Skin epidermis (tissue), 12 donors: Measurements from ENCODE around the gene SACM1L.
"Not testable (repeated sequence)": the region's sequence is repeated elsewhere in the genome, so short reads cannot be mapped to it uniquely, and the experiment has no call there.

Experiments used
- H3K27ac ChIP-seq, 21 experiments: fragments of 200-600 bp; sonication (generic) in 11 of 21; one replicate each; pipeline ENCODE4 v1.5.0; 2020; ENCODE audit warnings: mild to moderate bottlenecking in 3 of 21, inconsistent platforms in 2 of 21, moderate library complexity in 2 of 21
- H3K4me3 ChIP-seq, 7 experiments: fragments of 200-600 bp; sonication (generic) in 2 of 7; one replicate each; pipeline ENCODE4 v1.5.0; 2020; ENCODE audit warnings: inconsistent platforms in 2 of 7, mild to moderate bottlenecking in 2 of 7, moderate library complexity in 1 of 7

Gene SACM1L

DNA sequence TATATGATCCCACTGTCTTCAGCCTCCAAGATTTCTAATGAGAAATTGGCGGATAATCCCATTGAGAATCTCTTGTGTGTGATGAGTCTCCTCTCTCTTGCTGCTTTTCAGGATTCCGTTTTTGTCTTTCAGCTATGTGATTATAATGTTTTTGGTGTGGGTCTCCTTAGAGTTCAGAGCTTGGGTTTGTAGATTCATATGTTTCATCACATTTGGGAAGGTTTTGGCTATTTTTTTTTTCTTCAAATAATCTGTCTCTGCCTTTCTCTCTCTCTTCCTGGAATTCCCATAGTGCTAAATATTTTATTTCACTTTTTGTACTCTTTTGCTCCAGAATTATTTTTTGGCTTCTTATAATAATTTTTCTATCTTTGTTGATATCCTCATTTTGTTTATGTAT lies 40.4 kb downstream of the SACM1L start:
- no peak overlapping the region for H3K4me3 ChIP-seq
- H3K27ac ChIP-seq: no peak overlapping the region

DNA sequence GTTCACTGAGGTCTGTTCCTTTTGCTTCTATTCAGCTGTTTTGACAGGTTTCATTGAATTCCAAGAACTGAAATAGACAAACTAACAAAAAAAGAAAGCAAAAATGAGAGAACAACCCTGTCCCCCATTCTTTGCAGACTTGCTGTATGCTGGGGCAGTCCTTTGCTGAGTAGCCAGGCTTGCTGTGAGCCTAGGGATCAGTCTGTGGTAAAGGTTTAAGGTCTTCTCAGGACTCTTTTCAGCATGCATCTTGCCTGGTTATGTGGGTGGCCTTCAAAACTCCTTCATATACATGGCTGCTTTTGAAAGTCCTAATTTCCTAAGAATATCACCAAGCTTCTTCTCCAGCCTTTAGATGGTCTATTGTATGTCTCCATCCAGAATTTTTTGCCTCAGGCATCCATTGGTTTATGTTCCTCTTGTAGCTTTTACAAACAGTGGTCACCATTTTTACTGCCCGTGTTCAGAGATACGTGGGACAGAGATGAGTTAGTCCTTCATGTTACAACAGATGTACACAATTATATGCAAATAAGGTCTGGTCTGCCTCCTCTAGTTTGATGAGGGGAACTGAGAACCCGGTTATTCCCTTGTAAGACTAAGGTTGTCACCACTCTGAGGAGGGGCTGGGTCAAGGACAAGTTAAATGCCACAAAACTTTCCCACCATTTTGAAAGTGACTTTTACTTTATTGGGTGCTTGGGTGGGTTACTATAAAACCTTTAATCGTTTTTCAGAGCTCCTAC lies 41.4 kb downstream of the SACM1L start:
- H3K27ac ChIP-seq: no peak overlapping the region

DNA sequence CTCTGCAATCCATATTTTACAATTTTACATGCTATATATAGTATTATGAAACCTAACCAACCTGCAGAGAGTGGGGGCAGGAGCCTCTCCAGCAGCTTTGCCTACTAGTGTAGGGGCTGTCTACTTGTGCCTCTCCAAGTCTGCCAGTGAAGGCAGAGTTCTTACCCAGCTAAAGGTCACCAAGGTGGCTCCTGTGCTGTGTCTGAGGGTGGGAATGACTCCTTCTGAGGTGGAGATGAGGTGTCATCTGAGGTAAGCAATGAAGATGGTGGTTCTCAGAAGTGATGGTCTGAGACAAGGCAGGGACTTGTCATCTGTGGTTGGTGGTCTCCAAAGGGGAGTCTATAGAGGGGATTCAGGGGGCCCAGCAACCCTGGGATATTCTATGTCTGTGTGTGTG lies 47.5 kb downstream of the SACM1L start:
- Histone ChIP-seq H3K4me3 (no peak overlapping the region), H3K27ac (no peak overlapping the region)

More for the DNA sequence above, 41.4 kb downstream of the SACM1L start:
- H3K4me3 ChIP-seq: no peak overlapping the region

DNA sequence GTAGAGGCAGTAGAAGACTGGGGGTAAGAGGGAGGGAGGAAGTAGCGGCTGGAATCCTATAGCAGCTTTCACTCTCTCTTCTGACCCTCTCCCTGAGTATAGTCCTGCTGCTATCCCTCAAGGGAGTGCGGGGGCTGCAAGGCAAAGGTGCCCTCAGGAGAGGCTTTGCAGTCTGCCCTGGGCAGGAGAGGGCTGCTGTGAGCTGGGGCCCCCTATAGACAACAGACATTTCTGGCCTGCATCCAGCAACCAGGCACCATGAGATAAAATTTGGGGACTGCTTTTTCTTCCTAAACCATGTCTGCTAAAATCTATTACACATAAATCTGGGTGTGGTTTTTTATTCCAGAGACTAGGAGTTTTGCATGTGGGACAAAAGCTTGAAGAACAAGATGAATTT lies 48.0 kb downstream of the SACM1L start:
- H3K27ac ChIP-seq: no peak overlapping the region

DNA sequence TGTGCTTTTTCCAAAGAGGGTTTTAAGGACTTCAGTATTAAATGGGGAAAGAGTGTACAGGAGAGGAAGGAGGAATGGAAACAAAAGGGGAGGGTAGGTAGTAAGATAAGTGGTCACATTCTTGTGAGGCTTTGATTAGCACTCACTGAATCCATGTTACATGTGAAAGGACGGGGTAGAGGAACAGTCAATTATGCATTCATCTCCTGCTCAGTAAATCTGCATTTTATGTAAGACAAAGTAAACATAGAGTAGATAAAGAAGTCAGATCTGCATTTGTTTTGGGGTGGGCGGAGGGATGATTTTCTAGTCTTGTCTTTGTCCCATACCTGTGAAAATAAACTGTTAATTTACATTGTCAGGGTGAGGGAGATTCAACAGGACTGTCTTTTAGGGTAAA lies 50.8 kb downstream of the SACM1L start:
- Histone ChIP-seq H3K4me3 (no peak overlapping the region), H3K27ac (no peak overlapping the region)

More for the DNA sequence above, 48.0 kb downstream of the SACM1L start:
- no peak overlapping the region for H3K4me3 ChIP-seq

DNA sequence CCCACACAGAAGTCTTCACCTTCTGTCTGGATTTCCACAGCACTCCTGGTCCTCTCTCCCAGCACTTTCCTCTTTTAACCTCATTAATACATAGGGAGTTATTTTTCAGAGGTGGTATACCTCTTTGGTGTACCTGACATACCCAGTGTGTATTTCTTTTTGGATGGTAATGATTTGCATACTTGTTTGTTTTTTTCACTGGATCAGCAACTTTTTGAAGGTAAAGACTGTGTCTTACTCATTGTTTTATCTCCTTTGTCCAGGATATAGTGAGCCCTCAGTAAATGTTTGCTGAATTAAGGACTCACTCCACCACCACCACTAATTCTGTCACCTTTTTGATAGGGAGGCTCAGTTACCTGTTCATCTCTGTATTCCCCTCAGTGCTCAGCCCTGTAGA lies 52.1 kb downstream of the SACM1L start:
- H3K27ac ChIP-seq: no peak overlapping the region
- H3K4me3 ChIP-seq: no peak overlapping the region

DNA sequence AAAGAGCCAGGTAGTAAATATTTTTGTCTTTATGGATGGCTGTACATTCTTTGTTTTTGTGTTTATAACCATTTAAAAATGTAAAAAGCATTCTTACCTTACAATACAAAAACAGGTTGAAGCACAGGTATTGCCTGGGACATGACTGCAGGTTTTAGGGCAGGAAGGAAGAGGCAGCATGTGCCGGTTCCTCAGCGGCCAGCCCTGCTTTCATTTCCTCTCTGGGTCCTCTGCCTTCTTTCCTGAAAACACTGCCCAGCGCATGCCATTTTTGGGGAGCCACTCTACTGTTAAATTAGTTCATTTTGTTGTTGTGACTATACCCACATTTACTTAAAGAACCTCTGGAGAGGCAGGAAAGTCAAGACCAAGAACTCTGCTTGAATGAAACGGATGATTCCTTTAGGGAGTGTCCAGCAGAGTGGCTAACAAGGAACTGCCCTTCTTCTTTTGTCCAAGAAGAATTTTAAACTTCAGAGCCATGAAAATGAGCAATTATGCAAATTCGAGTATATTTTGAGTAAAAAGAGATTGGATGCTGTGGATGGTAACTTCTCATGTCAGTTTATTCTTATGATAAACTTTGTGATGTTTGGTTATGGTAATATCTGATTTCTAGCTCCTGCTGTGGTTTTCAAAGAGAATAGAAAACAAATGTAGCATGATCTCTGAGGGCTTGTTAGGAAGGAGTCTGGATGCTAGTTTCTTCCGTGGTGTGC lies 52.7 kb downstream of the SACM1L start:
- H3K27ac ChIP-seq: no peak overlapping the region
- no peak overlapping the region for H3K4me3 ChIP-seq

DNA sequence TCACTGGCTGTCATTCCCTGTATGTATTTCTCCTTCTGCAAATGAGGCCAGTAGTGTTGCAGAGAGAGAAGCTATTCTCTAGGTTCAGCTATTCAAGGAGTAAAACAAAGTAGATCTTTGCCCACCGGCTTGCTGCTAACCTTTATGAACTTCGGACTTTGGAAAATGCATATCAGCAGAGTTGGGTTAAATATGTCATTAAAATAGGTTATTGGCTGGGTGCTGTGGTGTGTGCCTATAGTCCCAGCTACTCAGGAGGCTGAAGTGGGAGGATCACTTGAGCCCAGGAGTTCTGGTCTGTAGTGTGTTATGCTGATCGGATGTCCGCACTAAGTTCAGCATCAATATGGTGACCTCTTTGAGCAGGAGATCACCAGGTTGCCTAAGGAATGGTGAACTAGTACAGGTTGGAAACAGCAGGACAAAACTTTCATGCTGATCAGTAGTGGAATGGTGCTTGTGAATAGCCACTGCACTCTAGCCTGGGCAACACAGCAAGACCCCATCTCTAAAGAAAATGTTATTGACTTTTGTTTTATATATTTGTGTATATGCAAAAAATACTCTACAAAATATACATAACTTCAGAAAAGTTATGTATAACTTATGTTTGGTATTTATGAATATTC lies 53.4 kb downstream of the SACM1L start:
- Histone ChIP-seq H3K27ac (no peak overlapping the region), H3K4me3 (no peak overlapping the region)

DNA sequence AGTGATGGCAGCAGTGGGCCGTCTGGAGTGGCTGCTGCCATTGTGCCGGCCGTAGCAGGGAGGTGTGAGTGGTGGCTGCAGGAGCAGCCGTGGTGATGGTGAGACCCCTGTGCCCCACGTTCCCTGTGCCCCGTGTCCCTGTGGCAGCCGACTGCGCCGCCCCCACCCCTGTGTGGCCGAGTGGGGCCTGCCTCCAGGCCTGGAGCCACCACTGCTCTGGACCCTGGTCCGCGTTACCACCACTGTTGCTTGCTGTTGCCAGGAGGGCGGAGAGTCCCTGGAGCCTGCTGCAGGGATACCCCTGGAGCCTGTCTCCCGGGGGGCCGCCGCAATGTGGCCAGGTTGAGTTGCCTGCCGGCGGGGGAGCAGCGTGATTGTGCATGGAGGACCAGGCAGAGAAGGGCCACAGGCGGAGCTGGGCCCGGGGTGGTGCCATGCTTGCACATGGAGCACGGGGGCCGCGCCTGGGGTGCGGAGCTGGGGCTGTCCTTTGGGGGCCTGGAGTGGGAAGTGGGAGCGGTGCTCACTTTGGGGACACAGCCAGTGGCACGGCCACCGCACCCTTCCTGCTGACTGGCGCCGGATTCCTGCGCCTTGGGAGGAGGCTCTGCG lies 57.1 kb downstream of the SACM1L start:
- no peak overlapping the region for H3K27ac ChIP-seq
- no peak overlapping the region for H3K4me3 ChIP-seq

DNA sequence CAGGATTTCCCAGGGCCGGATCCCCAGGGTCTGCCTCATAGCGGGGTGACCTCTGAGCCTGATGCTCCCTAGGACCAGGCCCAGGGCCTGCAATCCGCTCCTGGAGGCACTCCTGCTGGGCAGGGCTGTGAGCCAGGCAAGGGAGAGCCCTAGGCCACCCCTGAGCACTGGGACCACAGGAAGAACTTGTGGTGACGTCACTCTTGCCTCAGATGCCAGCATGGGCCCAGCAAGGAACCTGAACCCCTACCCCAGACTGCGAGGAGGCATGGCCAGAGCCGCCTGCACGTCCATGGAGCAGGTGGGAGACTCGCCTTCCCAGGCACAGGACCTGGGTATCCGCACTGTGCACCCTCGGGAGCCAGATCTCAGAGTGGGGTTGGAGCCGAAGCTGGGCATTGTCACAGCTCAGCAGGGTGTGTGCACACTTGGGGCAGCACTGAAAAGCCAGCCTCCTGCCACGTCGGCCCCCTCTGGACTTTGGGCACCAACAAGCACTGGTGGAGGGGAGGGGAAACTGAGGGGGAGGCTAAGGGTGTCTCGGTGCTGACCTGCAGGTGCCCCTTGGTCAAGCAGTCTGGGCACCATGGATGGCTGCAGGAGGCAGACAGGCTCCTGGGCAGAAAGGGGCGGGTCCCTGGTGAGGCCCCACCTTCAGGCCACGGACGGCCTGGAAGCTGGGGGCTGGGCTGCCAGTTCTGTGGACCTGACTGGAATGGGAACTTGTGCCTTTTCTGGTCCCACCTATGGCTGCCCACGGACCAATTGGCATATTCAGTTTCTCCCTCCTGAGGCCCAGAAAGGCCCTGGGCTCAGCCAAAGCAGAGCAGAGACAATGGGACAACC lies 57.8 kb downstream of the SACM1L start:
- no peak overlapping the region for H3K4me3 ChIP-seq

DNA sequence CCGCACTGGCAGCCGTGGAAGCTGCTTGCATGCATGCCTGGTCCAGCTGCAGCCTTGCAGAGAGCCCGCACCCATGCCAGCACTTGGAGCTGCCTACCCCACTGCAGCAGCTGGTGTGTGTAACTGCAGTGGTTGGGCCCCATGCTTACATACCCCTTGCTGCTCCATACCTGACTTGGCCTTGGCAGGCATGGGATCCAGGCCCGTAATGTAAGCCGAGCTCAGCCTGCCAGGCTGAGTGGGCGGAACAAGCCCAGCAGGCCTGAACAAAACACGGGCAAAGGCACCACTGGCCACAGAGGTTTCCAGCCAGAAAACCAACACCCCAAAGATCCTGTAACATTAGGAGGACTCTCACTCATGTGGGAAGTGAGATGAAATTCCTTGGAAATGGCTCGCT lies 58.9 kb downstream of the SACM1L start:
- H3K4me3 ChIP-seq: no peak overlapping the region
- H3K27ac ChIP-seq: no peak overlapping the region

More for the DNA sequence above, 57.8 kb downstream of the SACM1L start:
- H3K27ac ChIP-seq: no peak overlapping the region

DNA sequence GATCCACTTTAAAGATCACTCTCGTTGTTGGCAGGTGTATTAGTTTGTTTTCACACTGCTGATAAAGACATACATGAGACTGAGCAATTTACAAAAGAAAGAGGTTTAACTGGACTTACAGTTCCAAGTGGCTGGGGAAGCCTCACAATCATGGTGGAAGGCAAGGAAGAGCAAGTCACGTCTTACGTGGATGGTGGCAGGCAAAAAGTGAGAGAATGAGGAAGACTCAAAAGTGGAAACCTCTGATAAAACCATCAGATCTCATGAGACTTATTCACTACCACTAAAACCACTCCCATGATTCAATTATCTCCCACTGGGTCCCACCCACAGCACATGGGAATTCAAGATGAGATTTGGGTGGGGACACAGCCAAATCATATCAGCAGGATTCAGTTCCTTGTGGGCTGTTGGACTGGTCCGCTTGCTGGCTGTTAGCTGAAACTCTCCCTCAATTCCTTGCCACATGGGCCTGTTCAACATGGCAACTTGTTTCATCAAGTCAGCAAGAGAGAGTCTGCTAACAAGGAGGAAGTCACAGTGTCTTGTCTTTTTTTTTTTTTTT lies 59.9 kb downstream of the SACM1L start:
- not testable (repeated sequence) for H3K27ac ChIP-seq, H3K4me3 ChIP-seq

DNA sequence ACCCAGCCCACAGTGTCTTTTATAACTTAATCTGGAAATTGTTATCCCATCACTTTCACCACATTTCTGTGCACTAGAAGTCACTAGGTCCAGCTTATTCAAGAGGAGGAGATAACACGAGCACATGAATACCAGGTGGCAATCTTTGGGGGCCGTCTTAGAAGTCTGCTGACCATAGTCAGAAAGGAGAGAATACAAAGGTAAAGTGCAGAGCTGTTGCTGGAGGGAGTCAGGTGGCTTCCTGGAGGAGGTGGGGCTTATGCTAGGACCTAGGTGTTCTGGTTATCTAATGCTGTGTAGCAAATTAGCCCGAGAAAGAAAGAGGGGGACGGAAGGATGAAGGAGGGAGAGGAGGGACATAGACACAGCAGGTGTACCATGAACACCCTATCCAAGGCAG lies 60.7 kb downstream of the SACM1L start:
- H3K27ac ChIP-seq: no peak overlapping the region

DNA sequence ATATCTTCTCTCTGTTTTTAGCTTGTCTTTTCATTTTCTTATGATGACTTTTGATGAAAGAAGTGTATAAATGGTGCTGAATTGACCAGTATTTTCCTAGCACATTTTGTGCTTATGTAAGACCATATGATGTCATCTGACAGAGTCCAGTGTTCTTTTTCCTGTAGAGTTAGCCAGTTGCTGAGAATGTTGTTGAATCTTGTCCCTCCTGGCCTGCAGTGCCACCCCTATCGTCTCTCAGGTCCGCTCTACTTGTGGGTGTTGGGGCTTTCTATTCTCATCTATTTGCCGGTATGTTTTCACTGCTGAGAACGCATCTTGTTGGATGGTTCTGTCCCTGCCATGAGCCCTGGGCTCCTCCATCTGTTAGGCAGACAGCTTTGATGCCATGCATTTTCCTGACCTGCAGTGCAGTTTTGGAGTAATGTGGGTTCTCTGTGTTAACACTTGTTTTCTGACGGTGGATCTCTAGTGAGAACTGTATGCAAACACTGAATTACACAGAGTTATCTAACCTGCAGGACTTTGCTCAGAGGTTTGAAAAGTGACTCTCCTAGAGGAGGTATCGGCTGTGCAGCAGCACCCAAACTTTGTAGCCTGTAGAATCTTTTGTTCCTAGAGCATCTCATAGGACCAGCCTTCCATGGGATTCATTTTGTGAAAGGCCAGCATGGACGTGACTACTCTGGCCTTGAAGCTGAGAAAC lies 62.5 kb downstream of the SACM1L start:
- H3K4me3 ChIP-seq: no peak overlapping the region
- H3K27ac ChIP-seq: no peak overlapping the region

More for the DNA sequence above, 60.7 kb downstream of the SACM1L start:
- no peak overlapping the region for H3K4me3 ChIP-seq

DNA sequence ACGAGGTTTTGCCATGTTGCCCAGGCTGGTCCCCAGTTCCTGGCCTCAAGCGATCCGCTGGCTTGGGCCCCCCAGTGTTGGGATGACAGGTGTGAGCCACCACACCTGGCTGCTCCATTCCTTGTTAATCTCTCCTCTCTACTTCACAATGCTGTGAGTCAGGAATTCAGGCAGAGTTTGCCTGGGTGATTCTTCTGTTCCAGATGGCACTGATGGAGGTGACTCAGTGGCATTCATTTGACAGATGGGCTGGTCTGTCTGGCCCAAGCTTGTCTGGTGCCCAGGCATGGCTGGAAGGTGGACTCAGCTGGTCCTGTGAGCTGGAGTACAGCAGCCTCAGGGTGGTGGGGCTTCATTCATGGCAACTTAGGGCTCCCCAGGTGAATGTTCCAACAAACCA lies 63.9 kb downstream of the SACM1L start:
- Histone ChIP-seq H3K4me3 (no peak overlapping the region), H3K27ac (no peak overlapping the region)

DNA sequence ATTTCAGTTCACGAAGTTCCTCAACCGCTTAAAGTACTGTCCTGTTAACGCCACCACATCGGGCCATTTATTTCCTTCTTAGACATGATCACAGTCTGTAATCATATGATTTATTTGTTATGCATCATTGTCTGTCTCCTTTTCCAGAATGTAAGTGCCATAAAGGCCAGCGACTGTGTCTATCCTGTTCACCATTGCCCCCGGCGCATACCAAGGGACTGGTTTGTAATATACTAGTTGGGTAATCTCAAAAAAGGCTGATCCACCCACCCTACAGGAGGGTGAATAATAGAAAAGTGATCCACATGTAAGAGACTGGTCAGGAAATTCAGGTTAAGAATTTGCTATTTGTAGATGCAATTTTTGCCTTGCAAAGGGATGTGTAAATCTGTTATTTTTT lies 65.3 kb downstream of the SACM1L start:
- Histone ChIP-seq H3K4me3 (no peak overlapping the region), H3K27ac (no peak overlapping the region)

DNA sequence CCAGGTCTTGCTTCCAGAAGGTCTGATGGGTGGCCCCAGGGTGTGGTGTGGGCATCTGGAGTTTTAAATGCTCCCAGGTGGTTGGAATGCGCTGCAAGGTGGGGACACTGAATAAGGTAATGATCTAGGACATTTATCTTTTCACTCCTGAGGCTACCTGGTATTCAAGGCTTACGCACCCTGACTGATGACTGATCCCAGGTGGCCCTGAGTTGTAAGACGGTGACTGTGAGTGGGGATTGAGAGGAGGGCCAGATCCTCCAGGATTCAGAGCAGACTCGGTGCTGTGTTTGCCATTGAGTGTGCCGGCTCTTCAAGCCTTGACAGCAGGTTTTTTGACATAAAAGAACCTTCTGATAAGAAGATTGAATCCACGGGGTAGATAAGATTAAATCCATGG lies 66.9 kb downstream of the SACM1L start:
- Histone ChIP-seq H3K27ac (no peak overlapping the region), H3K4me3 (no peak overlapping the region)

DNA sequence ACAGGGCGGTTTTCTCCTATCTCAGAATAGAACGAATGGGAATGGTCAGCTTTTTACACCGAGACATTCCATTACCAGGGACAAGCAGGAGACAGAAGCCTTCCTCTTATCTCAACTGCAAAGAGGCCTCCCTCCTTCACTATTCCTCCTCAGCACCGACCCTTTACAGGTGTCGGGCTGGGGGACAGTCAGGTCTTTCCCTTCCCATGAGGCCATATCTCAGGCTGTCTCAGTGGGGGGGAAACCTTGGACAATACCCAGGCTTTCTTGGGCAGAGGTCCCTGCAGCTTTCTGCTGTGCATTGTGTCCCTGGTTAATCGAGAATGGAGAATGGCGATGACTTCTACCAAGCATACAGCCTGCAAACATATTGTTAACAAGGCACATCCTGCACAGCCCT lies 67.9 kb downstream of the SACM1L start:
- not testable (repeated sequence) for H3K4me3 ChIP-seq, H3K27ac ChIP-seq

DNA sequence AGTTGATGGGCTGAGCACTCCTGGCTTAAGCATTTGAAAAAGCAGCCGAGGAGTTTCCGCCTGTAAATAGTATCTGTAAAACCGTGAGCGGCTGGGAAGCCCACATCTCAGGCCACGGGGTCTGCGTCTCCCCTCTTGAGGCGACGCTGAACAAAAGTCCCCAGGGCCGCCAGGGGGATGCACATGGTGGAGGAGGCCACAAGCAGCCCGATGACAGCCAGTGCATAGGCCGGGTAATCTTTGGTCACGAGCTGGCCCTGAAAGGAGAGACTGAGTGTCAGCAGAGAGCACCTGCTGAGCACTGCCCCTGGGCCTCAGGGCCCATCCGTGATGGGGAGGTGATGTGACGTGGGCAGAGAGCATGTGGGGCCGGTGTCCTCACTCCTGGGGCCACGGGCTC lies 69.7 kb downstream of the SACM1L start:
- no peak overlapping the region for H3K27ac ChIP-seq

More for the DNA sequence above, 69.7 kb downstream of the SACM1L start:
- H3K4me3 ChIP-seq: no peak overlapping the region
